Activated CD4-positive, alpha-beta T cell treated with anti-CD3 and anti-CD28 coated beads for 4 hours (primary cell): ENCODE data around the gene BCORL1.

Experiments used
- DNase-seq, 2 donors: peaks; one replicate each; pipeline ENCODE4 v3.0.0-alpha.2; 2020

Gene BCORL1

DNA sequence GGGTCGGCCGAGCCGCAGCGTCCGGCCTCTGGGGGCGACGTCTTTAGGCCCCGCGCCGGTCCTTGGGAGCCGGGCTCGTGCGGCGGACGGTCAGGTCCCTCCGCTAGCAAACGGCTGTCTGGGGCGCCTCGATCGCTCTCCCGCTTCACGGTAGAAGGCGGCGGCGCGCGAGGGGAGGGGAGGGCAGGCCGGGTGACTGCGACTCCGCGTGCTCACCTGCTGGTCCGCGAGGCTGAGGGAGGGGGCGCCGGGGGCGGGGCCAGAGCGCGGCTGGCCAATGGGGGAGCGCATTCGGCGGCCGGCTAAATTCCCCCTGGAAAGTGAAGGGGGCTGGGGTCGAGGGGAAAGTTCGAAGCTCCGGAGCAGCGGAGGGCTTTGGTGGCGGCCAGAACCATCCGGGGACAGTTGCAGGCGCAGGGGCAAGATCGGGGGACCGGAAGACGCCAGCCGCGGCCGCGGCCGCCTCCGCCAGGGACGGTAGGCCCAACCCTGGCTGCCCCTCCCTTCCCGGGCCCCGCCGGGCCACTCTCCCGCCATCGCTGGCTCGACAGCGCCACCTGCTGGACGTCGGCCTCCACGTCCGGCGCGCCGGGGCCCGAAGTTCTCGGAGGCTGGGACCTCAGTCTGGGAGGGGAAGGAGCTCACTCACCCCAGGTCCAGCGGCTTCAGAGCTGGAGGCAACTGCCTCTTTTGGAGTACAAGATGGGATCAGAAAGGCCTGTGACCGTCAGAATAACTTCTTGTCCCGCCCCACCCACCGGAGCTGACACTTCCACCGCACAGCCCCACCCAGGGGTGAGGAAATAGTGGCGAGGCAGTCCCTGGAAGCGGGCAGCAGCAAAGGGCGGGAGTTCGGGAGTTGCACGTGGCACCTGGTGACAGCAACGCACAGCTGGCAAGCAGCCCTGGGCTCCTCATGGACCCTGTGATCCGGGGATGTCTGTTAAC is 78.0 kb downstream of the BCORL1 start:
- peak; percentile 73 to 79 for DNase-seq

DNA sequence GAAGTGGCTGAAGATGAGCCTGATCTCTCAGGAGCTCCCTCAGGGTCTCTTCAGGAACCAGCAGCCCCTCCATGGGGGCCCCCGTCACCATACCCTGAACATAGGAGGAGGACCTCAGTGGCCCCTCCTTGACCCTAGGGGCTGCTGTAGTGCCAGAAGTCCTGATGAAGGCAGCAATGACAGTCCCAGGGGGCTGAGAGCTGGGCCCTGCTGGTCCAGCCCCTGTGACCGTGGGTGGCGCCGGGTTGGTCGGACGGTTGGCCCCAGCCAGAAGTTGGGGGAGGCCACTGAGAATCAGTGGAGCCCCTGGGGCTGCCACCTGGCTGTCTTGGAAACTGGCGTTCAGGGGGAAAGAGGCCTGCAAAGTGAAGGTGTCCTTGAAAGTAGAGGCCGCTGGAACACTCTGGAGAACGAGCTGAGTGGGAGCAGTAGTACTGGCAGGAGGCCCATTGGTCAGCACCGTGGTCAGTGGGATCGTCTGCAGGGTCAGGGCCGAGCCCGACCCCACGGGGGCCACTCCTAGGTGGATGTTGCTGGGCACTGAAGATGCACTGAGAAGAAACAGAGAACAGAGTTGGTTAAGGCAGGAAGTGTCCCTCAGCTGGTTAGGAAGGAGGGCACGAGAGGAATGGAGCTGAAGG is 84.7 kb downstream of the BCORL1 start:
- DNase-seq: no peak

DNA sequence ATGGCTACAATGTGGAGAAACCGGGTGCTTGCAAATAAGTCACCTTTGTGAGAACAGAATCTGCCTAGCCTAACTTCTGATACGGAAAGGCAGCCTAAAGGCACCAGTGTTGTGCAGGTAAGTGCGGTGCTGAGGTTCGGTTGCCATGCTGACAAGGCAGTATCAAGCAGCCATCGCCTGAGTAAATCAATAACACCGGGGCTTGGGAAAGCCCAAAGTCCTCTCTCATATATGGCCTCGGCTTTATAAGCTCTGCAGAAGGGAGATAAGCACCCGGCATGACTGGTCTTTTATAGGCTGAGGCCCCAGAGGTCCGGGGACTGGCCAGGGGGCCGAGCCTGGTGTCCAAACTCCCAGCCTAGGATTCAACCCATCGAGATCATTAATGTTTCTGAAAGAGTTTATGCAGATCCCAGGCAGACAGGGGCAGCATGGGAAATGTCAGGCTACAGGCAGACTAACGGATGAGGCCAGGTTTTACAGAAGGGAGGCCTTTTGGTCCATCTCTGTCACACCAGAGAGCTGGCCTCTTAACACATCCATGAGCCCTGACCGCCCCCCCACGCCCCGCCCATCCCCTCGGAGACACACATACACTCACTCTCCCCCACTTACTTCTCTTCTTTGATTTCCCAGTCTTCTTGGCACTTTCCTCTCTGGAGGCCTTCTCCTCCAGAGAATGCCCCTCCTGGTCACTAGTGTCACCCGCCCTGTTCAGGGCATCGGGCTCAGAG is 89.3 kb downstream of the BCORL1 start:
- DNase-seq: no peak

DNA sequence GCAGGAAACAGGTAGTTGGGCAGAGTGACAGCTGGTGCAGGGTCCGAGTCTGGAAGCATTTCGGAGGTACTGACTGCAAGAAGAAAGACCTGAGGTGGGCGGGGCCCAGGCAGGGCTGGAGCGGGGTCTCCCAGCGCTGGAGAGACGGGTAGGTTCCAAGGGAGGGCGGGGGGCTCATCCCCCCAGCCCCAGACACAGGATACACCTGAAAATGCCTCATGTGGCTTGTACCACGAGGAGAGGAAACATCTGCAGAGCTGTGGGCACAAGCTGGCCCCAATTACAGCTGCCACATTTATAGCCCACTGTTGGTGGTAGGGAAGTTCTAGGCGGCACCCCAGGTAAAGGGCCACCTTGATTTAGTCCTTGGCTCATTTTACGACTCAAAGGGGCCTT is 89.9 kb downstream of the BCORL1 start:
- no peak for DNase-seq

- DNase-seq: no peak
These were observed 93.3 kb downstream of the BCORL1 start for GRCh38 chrX:130075777-130076176.

- DNase-seq: peak; percentile 58 to 63
These were observed 97.5 kb downstream of the BCORL1 start for GRCh38 chrX:130079824-130080406.

GRCh38 chrX:130080791-130081367 is 98.4 kb downstream of the BCORL1 start:
- no peak for DNase-seq

- no peak for DNase-seq
These were observed 99.1 kb downstream of the BCORL1 start for GRCh38 chrX:130081421-130082045.

DNA sequence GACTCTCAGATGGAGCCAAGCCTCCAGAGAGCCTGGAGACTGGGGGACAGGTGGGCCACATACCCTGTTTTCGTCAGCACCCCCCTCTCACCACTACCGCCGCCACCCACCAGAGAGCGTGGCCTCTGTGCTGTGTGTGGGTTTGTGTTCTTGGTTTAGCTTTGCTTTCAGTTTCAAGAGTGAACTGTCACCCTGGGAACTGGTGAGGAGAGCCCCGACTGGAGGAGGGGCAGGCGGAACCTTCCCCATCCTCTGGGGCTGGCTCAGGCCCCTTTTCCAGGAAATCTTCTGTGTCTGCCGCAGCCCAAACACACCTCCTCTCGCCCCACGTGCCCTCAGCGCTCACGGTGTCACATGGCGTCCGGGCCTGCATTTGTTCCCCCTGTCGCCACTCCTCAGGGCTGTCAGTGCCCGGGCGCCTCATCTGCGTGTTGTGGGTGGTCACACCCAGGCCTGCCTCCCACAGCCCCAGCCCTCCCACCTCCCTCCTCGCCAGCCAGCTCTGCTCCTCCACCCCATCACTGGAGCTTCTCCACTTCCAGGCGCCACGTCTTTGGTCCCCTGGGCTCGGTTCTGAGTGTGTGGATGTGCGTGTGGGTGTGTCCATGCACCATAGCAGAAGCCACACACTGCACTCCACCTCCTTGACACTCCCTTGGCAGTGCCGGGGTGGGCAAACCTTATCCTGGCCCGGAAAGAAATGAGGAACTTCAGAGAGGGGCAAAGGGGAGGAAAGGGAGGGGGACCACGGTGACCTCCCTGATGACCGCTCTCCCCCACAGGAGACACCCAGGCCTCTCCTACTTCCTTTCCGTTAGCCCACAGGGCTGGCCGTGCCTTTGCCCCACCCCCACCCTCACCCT is 100.0 kb downstream of the BCORL1 start:
- DNase-seq: peak; percentile 69 to 70

GRCh38 chrX:130083107-130083490 is 100.7 kb downstream of the BCORL1 start:
- no peak for DNase-seq

DNA sequence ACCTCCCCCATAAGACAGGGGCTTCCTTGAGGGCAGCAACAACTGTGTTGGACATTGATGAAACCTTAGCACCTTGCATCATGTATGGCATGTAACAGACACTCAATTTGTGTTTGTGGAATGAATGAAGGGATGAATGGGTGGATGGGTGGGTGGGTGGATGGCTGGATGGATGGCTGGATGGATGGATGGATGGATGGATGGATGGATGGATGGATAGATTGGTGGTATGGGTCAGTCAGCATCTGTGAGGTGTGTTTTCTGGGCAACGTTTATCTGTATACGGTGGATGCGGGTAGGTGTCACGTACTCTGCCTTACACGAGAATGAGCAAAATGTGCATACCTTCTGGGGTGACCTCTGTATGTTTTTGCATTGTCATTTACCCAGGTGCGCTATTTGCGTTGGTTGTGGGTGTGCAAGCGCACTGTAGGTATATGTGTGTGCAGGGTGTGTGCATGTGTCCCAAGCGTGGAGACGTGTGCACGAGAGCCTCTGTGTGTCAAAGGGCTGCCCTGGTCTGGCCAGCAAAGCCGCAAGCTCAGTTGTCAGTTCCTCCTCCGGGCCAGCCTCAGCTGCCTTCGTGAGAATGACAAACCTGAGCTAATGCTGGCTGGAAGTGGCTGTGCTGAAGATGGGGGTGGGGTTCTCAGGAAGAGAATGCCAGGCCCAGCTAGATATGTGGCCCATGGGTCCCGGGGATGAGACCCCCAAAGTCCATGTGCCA is 101.4 kb downstream of the BCORL1 start:
- DNase-seq: no peak

DNA sequence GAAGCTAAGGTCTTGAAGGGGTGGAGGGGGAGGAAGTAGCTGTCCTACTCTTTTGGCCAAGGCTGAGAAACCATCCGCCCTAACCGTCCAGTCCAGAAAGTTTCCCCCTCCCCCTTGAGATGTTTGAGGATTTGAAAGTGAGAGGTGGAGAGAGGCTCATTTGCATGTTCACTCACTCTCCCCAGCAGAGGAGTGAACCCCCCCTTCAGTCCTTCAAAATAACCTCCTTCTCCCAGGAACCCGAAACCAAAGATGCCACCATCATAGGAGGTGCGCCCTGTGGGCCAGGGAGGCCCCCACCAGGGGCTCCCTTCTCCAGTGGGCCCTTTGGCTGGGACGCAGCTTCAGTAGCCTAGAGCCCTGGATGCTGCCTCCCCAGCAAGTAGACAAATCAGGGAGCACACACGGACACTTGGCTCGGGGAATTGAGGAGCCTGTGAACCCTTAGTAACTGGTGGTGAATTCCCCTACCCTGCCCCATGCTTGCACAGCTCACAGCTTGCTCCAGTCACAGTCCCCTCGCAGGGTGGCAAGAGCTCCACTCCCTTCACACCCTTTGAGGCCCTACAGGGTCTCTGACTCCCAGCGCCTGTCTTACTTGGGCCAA is 102.3 kb downstream of the BCORL1 start:
- no peak for DNase-seq

DNA sequence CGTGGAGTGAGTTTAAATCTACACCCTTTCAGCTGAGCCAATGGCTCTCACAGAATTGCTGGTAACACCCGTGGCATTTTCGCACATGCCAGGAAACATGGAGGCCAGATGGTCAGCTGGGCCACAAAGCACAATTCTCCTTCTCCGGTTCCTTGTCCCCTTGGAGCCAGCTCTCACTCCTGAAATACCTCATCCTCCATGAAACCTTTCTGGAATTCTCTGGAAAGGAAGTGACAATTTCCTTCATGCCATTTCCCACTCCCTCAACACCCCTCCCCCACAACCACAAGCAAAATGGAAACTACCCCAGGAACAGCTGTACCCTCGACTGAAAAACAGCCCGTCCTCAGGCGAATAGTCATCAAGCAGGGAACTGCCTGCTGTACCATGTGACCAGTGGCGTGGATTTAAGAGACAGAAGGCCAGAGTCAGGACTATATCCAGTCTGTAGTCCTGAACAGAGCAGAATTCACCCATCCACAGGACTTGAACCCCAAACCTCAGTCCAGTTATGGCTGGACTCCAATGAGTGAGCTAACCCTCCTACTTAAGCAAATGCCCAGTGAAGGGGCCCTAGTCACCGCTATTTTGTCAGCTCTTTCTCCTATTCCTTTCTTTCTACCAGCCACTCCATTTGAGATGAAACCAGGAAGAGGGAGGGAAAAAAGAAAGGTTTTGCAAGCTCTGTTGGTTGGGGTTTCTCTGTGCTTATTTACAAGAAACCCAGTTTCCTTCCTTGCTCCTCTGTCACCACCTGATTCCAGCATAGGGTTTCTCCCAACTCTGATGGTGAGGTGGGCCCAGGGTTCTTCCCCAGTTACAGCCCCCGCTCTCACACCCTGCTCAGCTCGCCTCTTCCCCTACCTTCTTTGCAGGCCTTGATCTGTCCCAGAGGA is 103.4 kb downstream of the BCORL1 start:
- no peak for DNase-seq

- peak; percentile 48 to 58 for DNase-seq
These were observed 104.2 kb downstream of the BCORL1 start for GRCh38 chrX:130086447-130087206.

- DNase-seq: no peak
These were observed 107.9 kb downstream of the BCORL1 start for GRCh38 chrX:130090364-130090763.

DNA sequence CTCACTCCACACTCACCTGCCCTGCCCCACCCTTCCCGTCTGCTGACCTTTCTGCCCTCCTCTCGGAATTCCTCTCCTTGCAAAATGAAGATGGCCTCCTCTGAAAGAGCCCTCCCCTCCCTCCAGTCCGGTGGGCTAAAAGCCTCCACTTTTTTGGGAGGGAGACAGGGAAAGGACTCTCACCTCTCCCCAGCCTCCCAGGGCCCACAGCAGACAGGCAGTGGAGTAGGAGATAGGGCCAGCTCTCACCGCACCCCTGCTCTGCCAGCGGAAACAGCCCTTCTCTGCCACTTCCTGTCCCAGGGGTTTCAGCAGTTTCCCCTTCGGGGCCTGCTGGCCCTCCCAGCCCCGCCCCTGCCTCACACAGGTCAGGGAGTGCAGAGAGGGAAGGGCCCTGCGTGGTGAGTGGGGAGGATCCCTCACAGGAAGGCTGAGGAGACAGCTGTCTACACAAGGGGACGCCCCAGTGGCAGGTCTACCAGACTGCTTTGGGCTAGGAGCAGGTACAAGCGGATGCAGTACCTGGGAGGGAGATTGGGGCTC is 109.6 kb downstream of the BCORL1 start:
- peak; percentile 72 to 74 for DNase-seq

DNA sequence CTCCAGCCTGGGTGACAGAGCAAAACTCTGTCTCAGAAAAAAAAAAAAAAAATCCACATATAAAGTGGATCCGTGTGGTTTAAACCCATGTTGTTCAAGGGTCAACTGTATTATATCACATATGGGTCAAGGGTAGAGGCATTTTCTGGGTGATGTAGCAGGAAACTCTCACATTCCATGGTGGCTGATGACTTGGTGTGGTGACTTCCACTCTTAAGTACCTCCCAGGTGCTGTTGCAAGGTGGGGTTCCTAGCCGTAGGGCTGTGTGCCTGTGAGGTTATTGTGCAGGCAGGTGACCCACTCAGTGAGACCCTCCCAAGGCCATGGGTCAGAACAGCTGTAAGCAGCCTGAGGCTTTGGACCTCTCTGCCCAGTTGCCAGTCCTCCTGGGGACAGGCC is 110.8 kb downstream of the BCORL1 start:
- no peak for DNase-seq

GRCh38 chrX:130094696-130095095 is 112.3 kb downstream of the BCORL1 start:
- DNase-seq: no peak
